ENCODE data around the gene MAP3K5.

DNA sequence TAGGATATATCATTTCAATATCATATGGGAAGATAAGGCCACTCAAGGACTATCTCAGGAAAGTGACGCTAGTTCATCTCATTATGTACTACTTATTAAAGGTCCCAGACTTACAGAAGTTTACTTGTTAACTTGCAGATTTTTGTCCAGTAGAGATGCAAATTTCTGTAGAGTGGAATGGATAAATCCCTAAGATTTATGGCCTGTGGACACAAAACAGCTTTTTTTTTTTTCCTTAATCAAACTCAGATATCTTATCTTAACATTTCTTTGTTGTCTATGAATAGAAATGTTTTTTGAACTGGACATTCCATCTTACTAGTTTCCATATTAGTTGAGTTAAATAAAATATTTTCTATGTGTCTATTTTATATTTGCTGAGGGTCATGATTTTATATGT is 131.6 kb downstream of the MAP3K5 start:
- TF ChIP-seq EZH2 (IDR thresholded peaks at IDR 0.05; ENCODE audit: low read depth, low read length, severe bottlenecking), result no peak
- no peak for TF ChIP-seq POLR2A (IDR thresholded peaks at IDR 0.05; ENCODE audit: control extremely low read depth in 1 of 2, low read depth in 2 of 2, low read length in 2 of 2)
- no peak for TF ChIP-seq RAD21 (IDR thresholded peaks at IDR 0.05 in 1 of 2, conservative IDR thresholded peaks at IDR 0.05 in 1 of 2; ENCODE audit: low read depth in 2 of 2, low read length in 2 of 2)
- no peak for TF ChIP-seq CTCF (IDR thresholded peaks at IDR 0.05; ENCODE audit: control extremely low read depth in 1 of 3, insufficient read depth in 1 of 3, low read depth in 1 of 3, low read length in 3 of 3)
- no peak for TF ChIP-seq SP1 (IDR thresholded peaks at IDR 0.05; ENCODE audit: low read depth, low read length)
- TF ChIP-seq, protein P1, sequence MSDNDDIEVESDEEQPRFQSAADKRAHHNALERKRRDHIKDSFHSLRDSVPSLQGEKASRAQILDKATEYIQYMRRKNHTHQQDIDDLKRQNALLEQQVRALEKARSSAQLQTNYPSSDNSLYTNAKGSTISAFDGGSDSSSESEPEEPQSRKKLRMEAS (IDR thresholded peaks at IDR 0.05), result no peak
- TF ChIP-seq KDM5A (IDR thresholded peaks at IDR 0.05; ENCODE audit: low read length), result no peak
- TF ChIP-seq PHF8 (conservative IDR thresholded peaks at IDR 0.05; ENCODE audit: low read depth, low read length), result no peak
- no peak for TF ChIP-seq YY1 (IDR thresholded peaks at IDR 0.05; ENCODE audit: low read depth, low read length)
- no peak for TF ChIP-seq CHD2 (IDR thresholded peaks at IDR 0.05; ENCODE audit: low read length)
- TF ChIP-seq, protein P2, sequence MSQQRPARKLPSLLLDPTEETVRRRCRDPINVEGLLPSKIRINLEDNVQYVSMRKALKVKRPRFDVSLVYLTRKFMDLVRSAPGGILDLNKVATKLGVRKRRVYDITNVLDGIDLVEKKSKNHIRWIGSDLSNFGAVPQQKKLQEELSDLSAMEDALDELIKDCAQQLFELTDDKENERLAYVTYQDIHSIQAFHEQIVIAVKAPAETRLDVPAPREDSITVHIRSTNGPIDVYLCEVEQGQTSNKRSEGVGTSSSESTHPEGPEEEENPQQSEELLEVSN (IDR thresholded peaks at IDR 0.05), result no peak
- no peak for TF ChIP-seq ZNF274 (IDR thresholded peaks at IDR 0.05; ENCODE audit: borderline replicate concordance, extremely low read depth, low read length)

Data from H1 (cell line).